Liver (tissue), 3 donors: ENCODE data around the gene KIF2C.

Experiments used
- FOXA1 ChIP-seq: IDR thresholded peaks from 2 replicates; pipeline ENCODE4 v1.6.1; 2016; ENCODE audit warnings: antibody characterized with exemption
- JUND ChIP-seq, 2 donors: IDR thresholded peaks; 2 replicates each; pipeline ENCODE4 v1.6.1; 2016; ENCODE audit warnings: antibody characterized with exemption in 2 of 2
- RAD21 ChIP-seq, 2 donors: IDR thresholded peaks; 2 replicates each; pipeline ENCODE4 v1.6.1; 2016; ENCODE audit warnings: antibody characterized with exemption in 2 of 2, mild to moderate bottlenecking in 2 of 2
- SP1 ChIP-seq: IDR thresholded peaks from 2 replicates; pipeline ENCODE4 v1.6.1; 2018; ENCODE audit warnings: antibody characterized with exemption, mild to moderate bottlenecking
- TAF1 ChIP-seq: conservative IDR thresholded peaks from 2 replicates; pipeline ENCODE4 v1.6.1; 2016; ENCODE audit warnings: antibody characterized with exemption, mild to moderate bottlenecking
- TF ChIP-seq, protein P1 (sequence below): fragments of 150-350 bp; IDR thresholded peaks from 2 replicates; pipeline ENCODE4 v1.5.1; 2017; ENCODE audit warnings: improper control_type of control experiment, low read depth, low read length; ENCODE audit not compliant: missing input control
- TF ChIP-seq, protein P2 (sequence below): IDR thresholded peaks from 2 replicates; pipeline ENCODE4 v1.6.1; 2016; ENCODE audit warnings: antibody characterized with exemption
- TF ChIP-seq, protein P3 (sequence below): IDR thresholded peaks from 2 replicates; pipeline ENCODE4 v1.6.1; 2016; ENCODE audit warnings: antibody characterized with exemption
- donor health status: healthy.
- donor health status: healthy.

DNA sequence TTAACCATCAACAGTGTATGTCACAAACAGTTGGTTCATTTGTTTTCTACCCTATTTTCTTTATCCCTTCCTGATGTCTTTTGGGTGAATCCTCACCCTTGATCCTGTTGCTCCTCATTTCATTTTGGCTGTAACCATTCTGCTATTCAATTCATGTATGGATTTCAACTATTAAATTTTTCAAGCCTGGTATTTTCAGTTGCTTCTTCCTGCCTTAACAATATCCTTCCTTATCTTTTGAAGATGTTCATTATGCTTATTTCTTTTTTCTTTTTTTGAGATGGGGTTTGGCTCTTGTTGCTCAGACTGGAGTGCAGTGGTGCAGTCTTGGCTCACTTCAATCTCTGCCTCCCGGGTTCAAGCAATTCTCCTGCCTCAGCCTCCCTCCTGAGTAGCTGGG is 5.9 kb upstream of the KIF2C start:
- TF ChIP-seq TAF1: no peak
- TF ChIP-seq, protein P1, sequence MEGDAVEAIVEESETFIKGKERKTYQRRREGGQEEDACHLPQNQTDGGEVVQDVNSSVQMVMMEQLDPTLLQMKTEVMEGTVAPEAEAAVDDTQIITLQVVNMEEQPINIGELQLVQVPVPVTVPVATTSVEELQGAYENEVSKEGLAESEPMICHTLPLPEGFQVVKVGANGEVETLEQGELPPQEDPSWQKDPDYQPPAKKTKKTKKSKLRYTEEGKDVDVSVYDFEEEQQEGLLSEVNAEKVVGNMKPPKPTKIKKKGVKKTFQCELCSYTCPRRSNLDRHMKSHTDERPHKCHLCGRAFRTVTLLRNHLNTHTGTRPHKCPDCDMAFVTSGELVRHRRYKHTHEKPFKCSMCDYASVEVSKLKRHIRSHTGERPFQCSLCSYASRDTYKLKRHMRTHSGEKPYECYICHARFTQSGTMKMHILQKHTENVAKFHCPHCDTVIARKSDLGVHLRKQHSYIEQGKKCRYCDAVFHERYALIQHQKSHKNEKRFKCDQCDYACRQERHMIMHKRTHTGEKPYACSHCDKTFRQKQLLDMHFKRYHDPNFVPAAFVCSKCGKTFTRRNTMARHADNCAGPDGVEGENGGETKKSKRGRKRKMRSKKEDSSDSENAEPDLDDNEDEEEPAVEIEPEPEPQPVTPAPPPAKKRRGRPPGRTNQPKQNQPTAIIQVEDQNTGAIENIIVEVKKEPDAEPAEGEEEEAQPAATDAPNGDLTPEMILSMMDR: no peak
- TF ChIP-seq, protein P2, sequence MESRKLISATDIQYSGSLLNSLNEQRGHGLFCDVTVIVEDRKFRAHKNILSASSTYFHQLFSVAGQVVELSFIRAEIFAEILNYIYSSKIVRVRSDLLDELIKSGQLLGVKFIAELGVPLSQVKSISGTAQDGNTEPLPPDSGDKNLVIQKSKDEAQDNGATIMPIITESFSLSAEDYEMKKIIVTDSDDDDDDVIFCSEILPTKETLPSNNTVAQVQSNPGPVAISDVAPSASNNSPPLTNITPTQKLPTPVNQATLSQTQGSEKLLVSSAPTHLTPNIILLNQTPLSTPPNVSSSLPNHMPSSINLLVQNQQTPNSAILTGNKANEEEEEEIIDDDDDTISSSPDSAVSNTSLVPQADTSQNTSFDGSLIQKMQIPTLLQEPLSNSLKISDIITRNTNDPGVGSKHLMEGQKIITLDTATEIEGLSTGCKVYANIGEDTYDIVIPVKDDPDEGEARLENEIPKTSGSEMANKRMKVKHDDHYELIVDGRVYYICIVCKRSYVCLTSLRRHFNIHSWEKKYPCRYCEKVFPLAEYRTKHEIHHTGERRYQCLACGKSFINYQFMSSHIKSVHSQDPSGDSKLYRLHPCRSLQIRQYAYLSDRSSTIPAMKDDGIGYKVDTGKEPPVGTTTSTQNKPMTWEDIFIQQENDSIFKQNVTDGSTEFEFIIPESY: no peak
- TF ChIP-seq, protein P3, sequence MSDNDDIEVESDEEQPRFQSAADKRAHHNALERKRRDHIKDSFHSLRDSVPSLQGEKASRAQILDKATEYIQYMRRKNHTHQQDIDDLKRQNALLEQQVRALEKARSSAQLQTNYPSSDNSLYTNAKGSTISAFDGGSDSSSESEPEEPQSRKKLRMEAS: no peak
- TF ChIP-seq JUND (IDR thresholded peaks at IDR 0.05): no peak
- no peak for TF ChIP-seq SP1
- TF ChIP-seq FOXA1: no peak
- no peak for TF ChIP-seq RAD21 (IDR thresholded peaks at IDR 0.05)
